ENCODE results near the gene SERPINA4.
"Not testable (repeated sequence)": the region's sequence is repeated elsewhere in the genome, so short reads cannot be mapped to it uniquely, and the experiment has no call there.

The SERPINA4 gene

GRCh38 chr14:94569381-94570001 is 8.2 kb downstream of the SERPINA4 start:
- no peak for DNase-seq (ENCODE audit: low spot score)

GRCh38 chr14:94570002-94570400 is 8.8 kb downstream of the SERPINA4 start:
- DNase-seq (ENCODE audit: low spot score), result no peak

DNA sequence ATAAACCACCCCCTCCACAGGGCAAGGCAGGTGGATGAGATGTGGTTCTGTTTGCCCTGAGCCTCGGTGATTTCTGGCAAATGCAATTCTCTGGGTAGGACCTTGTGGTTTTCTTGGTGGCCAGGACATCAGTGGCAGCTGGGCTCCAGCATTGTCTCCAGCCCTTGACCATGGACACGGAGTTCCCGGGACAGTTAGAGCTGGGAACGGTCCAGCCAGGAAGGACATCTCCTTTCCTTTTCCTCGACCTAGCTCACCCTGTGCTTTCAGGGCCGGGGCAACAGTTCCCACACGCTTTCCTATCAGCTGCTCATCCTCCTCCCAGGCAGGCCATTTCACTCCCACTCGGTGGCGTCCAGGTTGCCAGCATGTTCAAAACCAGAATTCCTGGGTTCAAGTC is 9.2 kb downstream of the SERPINA4 start:
- no peak for DNase-seq (ENCODE audit: low spot score)

GRCh38 chr14:94571395-94571794 is 10.2 kb downstream of the SERPINA4 start:
- no peak for DNase-seq (ENCODE audit: low spot score)

DNA sequence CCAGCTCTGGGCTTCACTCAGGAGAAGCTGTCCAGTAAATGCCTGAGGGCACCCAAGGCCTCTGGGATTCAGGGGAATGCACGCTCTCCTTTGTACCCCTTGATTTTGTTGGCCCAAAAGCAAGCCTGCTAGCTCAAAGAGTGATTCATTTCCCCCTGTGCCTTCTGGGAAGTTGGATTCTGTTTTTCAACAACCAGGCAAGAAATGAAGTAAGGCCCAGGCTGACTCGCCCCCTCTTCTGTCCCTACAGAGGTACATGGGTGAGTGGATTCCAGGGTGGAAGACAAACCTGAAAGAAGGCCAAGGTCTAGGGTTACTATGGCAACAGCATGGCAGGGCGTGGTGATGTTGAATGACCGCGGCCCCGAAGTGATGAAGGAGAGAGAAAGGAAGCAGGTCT is 10.7 kb downstream of the SERPINA4 start:
- no peak for DNase-seq (ENCODE audit: low spot score)

DNA sequence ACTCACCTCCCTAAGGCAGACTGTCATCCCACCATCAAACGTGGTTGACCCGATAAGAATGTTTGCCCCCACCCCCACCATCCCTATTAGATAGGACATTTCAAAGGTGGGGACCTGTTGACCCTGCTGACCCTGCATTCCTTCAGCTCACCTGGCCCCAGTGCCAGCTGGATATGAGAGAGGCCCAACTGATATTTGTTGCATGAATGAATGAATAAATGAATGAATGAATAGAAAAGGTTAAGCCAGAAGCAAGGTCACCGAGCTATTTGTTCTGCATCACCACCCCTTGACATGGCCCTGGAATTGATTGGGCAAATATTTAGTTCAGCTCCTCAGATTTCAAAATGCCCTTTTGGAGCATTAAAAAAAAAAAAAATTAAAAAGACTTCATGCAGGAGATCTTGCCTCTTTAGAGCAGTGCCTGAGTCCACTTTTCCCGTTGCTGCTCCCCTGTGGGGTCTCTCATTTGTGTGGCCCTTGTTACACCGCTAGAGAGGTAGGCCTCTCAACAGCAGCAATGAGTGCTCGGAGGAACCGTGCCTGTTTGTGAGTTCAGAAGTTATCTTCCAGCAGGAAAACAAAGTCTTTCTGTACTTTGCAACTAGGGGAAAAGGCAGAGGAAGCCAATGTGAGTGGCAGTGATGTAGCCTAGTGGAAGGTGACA is 11.5 kb downstream of the SERPINA4 start:
- DNase-seq (ENCODE audit: low spot score), result no peak

DNA sequence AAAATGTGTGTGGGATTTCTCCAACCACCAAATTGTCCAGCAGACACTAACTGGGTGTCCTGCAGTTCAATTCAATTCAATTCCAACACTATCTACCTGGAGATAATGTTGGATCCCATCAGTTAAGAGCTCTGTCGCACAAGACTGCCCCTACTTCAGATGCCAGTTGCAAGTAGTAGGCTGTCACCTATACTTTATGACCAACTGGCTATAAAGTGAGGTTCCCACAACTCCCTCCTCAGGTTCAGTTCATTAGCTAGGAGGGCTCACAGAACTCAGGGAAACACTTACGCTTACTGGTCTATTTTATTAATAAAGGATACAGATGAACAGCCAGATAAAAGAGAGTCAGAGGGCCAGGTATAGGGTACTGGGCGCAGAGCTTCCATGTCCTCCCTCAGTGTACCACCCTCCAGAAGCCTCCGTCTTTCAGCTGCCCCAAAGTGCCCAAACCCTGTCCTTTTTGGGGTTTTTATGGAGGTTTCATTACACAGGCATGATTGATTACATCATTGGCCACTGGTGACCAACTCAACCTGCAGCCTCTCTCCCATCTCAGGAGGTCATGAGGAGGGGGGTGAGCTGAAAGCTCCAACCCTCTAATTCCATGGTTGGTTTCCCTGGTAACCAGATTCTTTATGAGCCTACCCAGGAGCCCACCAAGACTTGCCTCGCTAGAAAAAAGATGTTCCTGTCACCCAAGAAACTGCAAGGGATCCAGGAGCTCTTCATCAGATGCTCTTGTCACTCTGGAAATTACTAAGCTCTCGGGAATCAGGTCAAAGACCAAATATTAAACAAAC is 12.4 kb downstream of the SERPINA4 start:
- no peak for DNase-seq (ENCODE audit: low spot score)

DNA sequence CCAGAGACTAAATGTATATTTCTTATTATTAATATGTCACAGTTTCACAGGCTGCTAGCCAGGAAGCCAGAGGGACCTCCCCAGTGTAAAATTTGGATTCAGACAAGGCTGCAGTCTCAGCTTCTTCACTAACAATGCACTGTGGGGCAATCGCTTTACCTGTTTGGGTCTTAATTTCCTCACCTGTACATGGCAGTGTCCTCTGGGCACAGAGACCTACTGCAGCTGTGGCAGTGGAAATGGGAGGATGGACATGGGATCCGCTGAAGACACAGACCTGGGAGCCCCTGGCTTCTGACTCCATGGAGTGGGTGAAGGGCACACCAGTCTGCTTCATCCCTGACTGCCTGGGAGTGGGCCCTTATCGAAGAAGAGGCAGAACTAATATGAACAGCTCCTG is 13.1 kb downstream of the SERPINA4 start:
- DNase-seq (ENCODE audit: low spot score), result no peak

DNA sequence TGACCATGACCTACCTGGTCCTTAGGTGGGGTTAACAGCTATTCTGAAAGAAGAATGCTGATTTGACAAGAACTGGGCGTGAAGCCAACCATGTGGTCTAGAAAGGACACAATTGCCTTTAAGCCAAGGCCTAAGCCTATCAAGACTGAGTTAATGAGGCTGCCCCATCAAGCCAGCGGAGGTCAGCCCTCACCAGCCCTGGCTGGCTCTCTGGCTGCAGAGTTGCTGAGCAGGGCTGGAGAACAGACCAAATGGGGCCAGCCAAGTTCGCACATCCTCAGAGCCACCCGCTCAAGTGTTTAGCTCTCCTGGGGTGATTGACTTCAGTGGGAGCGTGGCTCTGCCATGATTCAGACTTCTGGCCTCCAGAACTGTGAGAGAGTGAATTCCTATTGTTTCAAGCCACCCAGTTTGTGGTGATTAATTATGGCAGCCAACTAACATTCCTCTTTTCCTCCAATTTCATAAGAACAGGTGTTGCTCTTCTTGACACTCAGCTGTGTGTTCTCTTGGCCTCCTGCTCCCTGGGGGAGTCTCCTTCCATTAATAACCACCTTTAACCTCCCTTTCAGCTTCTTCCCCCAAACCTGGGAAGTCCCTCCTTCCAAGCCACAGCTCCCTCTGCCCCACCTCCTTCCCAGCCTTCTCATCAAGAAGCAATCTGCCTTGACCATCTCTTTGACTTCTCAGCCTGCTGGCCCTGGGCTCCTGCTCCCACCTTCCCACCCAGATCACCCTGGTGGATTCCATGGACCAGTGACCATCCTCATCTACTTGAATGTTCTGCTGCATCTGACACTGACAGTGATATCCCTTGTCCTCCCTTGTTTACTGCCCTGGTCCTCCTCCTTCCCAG is 14.7 kb downstream of the SERPINA4 start:
- no peak for DNase-seq (ENCODE audit: low spot score)

DNA sequence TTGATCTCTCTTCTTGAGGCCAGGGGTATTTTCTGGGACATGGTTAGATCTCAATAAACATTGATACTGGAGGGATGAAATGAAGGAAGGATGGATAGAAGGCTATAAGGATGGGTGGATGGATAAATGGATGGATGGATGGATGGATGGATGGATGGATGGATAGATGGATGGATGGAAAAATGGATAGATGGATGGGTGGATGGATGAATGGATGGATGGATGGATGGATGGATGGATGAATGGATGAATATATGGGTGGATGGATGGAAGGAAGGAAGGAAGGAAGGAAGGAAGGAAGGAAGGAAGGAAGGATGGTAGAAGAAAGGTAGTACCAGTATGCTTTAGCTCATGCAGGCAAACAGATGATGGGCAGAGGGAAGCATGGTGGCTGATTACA is 16.2 kb downstream of the SERPINA4 start:
- DNase-seq (ENCODE audit: low spot score), result not testable (repeated sequence)

DNA sequence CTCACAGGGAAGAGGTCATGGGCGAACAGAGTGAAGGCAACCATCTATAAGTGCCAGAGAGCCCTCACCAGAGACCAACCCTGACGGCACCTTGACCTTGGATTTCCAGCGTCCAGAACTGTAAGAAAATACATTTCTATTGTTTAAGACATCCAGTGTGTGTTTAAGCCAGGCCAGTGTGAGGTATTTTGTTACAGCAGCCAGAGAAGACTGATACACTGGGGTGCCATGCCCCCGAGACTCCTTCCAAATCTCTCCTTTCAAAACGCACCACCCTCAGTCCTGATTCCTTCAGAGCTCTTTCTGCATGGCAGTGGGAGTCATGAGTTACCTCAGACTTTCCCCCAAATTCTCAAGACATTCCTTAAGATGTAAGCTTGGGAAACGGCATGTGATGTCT is 17.5 kb downstream of the SERPINA4 start:
- DNase-seq (ENCODE audit: low spot score), result no peak

DNA sequence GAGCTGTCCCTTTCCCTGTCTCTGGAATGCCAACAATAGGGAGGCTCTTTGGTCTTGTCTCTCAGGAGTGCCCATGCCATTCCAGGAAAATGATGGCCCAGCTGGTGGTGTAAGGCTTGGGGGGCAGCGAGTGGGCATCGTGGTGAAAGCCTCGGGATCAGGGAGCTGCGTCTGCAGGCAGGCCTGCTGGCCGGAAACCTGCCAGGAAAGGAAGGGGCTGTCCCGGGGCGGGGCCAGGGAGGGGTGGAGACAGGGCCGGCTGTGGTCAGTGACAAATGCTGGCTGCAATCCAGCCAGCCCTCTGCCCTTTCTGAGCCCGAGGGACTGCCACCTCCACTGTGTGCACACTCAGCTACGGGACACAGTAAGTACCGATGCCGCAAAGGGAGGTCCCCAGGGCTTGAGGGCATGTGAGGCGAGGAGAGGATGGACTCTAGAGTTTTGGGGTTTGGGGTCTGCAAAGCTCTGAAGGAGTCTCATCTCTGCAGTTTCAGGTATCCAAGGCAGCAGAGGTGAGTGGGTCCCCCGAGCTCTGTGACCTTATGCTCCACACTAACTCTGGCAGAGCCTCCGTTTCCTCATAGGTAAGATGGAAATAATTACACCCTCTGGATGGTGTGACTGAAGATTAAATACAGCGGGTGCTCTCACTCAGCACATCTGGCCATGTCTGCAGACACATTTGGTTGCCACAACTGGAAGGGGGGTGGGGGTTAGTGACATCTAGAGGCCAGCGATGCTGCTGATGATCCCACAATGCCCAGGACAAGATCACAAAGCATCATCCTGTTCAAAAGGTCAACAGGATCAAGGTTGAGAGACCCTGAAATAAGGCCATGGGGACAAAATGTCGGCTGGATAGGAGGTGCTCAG is 20.1 kb downstream of the SERPINA4 start, which contains the start of gene SERPINA5:
Gene SERPINA5, plus strand, starts transcription at position 300 of the 873 bp plus-strand sequence. CDS start 5,937 bp downstream, outside the sequence.
- no peak for DNase-seq (ENCODE audit: low spot score)

DNA sequence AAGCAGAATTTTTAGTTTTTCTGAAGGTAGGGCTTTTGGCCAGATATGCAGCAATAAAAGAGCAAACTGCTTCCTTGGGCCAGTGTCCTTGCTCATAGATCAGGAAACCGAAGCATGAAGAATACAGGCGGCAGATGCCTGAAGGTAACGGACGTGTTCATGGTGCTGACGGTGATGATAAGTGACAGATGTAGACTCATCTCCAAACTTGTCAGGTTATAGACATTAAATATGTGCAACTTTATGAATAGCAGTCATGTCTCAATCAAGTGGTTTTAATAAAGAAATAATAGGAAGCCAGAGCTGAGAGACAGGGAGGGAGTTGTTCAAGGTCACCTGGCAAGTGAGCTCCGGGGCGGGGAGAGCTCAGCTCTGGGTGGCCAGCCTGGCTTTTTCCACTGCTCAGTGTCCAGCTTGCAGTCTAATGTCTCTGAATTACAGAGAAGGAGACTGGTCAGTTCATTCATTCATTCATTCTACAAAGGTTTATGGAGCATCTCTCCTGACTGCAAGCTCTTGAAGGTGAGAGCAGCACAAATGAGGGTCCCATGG is 21.0 kb downstream of the SERPINA4 start:
- DNase-seq (ENCODE audit: low spot score), result no peak

GRCh38 chr14:94582851-94583250 is 21.6 kb downstream of the SERPINA4 start:
- no peak for DNase-seq (ENCODE audit: low spot score)

- DNase-seq (ENCODE audit: low spot score), result no peak
Measured at GRCh38 chr14:94583557-94583956, 22.3 kb downstream of the SERPINA4 start.

DNA sequence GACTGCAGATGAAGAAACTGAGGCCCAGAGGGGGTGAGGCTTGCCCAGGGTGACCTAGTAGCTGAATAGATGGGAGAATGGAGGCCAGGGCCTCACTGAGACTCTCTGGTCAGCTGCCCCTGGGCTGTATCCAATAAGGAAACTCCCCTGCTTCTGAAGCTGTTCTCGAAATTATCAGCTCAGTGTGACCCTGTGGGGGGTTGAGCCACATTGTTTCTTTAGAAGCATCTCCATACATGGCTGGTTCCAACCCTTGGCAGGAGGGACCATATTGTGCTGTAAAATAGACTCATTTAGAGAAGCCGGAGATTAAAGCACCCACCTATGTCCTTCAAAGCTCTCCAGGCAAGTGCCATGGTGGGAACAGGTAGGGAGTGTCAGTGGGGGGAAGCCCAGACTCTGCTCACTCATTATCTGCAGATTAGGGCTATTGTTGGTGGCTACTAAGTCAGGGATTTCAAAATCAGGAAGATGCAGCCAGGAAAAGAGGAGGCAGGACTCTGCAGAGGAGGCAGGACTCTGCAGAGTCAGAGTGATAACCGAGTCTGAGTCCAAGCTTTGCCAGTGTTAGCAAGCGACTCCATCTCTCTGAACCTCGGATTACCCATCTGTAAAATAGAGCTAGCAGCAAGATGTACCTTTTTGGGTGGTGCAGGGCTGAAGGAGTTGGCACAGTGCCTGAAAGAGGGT is 23.5 kb downstream of the SERPINA4 start:
- DNase-seq (ENCODE audit: low spot score), result no peak

DNA sequence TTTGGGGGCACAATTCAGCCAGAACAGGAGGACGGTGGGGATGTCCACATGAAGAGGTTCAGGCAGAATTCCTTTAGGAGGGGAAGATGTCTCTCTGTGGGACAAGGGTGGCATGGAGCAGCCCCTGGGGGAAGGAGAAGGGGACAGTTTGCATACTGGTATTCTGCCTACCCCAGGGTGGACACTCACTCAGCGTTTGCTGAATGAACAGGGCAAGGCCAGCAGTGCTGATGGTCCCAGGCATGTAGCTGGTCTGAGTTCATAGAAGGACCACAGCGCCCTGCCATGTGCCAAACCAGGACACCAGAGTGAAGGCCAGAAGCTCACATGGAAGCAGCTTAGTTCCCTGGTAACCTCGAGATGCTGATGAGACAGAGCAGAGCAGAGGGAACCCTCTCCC is 25.4 kb downstream of the SERPINA4 start:
- no peak for DNase-seq (ENCODE audit: low spot score)

DNA sequence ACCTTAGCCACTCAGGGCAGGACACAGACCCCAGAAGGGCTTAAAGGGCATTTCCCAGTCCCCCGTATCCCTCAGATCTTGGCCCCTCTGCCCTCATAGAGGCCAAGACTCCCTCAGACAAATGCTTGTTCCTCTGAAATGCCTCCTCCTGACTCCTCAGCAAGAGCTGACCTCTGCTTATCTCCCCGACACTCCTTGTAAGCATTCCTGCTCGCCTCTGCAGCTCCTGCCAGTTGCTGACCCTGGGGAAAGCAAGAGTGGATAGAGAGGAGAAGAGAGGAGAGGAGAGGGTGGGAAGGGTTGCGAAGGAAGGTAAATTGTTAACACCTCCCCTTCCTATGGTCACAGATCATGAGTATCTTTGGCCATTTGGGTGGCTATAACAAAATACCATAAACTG is 27.1 kb downstream of the SERPINA4 start:
- DNase-seq (ENCODE audit: low spot score), result no peak

DNA sequence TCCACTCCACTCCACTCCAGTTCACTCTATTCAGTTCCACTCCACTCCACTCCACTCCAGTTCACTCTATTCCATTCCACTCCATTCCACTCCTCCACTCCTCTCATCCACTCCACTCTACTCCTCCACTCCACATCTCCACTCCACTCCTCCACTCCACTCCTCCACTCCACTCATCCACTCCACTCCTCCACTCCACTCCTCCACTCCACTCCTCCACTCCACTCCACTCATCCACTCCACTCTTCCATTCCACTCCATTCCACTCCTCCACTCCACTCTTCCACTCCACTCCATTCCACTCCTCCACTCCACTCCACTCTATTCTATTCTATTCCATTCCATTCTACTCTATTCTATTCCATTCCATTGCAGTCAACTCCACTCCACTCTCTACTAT is 29.8 kb downstream of the SERPINA4 start:
- DNase-seq (ENCODE audit: low spot score), result no peak

DNA sequence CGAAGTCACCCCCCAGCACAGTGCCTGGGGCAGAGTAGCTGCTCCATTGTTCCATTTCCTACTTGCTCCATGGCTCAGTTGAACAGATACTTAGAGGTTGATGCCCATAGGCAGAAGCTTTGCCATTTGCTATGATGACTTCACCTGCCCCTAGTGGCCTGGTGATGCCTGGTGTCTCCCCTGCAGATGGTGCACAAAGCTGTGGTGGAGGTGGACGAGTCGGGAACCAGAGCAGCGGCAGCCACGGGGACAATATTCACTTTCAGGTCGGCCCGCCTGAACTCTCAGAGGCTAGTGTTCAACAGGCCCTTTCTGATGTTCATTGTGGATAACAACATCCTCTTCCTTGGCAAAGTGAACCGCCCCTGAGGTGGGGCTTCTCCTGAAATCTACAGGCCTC is 30.6 kb downstream of the SERPINA4 start:
- no peak for DNase-seq (ENCODE audit: low spot score)
